D721Med (cell line): Measurements from ENCODE around the gene TEX51.

Experiments
- DNase-seq: peaks from one replicate; pipeline ENCODE4 v3.0.0; 2011; ENCODE audit warnings: low spot score; ENCODE audit not compliant: insufficient read length
- FAIRE-seq: peaks from 2 replicates; lab custom pipeline; 2011; peaks lifted over from hg19 to GRCh38; lab: Jason Lieb, UNC
- TF ChIP-seq, protein P1 (sequence below): IDR thresholded peaks from 2 replicates; pipeline ENCODE4 v1.5.1; 2012; ENCODE audit warnings: mild to moderate bottlenecking, control low read depth; ENCODE audit not compliant: insufficient read depth; ENCODE audit errors: missing control alignments

The TEX51 gene

DNA sequence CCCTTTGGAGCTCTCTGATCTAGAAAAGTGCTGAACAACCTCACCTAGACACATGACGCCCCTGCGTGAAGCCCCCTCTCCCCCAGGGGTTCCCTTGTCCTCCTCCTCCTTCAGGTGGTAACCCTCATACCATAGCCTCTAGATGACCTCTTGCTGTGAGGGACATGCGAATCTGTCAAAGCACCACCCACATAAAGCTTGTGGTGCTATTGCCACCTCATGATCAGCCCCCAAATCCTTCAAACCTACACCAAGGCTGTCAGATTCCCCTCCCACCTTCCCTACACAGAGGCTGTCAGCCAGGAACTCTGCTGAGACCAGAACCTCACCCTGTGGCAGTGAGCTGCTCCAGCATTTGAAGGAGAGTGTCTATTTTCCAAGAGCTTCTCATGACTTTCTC lies 43.1 kb upstream of the TEX51 start:
- TF ChIP-seq, protein P1, sequence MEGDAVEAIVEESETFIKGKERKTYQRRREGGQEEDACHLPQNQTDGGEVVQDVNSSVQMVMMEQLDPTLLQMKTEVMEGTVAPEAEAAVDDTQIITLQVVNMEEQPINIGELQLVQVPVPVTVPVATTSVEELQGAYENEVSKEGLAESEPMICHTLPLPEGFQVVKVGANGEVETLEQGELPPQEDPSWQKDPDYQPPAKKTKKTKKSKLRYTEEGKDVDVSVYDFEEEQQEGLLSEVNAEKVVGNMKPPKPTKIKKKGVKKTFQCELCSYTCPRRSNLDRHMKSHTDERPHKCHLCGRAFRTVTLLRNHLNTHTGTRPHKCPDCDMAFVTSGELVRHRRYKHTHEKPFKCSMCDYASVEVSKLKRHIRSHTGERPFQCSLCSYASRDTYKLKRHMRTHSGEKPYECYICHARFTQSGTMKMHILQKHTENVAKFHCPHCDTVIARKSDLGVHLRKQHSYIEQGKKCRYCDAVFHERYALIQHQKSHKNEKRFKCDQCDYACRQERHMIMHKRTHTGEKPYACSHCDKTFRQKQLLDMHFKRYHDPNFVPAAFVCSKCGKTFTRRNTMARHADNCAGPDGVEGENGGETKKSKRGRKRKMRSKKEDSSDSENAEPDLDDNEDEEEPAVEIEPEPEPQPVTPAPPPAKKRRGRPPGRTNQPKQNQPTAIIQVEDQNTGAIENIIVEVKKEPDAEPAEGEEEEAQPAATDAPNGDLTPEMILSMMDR: no peak
- FAIRE-seq (no peak), DNase-seq (no peak)

DNA sequence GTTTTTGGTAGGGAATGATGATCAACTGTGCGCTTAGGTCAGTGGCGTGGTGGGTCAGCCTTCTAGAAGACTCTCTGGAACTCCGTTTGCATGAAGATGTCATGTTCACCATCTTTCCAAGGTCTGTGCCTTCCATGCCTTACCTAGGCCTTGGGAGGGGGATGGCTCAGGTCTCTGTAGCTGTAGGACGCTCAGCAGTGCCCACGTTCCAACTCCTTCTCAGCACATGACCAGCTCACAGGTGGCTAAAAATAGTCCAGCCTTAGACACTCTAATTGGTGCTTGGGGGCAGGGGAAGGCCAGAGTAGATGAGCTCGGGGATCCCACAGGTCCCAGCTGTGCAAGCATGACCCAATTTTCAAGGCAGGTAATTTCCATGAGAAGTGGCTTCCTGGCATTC lies 42.3 kb upstream of the TEX51 start:
- TF ChIP-seq, protein P1: no peak
- DNase-seq (no peak), FAIRE-seq (no peak)

DNA sequence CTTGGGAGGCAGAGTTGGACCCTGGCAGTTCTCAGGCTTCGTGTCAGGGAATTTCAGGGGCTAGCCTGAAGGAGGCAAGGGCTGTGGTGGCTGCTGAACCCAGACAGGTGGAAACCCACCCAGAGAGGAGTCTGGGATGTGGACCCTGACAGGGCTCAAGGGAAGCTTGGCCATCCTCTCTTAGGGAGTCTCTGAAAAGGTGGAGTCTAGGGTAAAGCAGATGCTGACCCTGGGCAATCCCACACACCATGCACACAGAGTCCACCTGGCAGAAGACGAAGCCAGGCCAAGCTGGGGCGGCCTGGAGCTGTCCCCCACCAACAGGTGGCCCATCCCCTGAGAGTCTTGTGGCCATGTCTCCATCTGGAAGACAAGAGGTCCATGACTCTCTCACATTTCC lies 41.2 kb upstream of the TEX51 start:
- TF ChIP-seq, protein P1: no peak
- no peak for FAIRE-seq

DNA sequence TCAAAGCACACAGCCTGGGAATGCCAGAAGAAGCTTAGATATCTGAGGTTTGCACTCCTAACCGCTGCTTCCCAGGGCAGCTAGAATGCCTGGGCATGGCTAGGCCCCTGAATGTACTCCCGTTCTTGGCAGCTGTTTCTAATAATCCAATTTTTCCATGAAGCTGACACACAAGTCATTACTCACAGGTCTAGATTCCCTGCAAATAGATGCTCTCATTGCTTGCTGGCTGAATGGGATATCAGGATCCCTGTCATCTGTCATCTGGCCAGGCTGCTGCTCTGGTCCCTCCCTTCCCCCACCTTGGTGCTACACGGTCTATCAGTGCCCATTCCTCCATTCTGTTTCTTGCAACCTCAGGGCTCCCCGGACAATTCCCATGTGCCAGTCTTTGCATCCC lies 40.7 kb upstream of the TEX51 start:
- no peak for FAIRE-seq
- TF ChIP-seq, protein P1: no peak
- no peak for DNase-seq

More for the DNA sequence above, 41.2 kb upstream of the TEX51 start:
- DNase-seq: no peak

DNA sequence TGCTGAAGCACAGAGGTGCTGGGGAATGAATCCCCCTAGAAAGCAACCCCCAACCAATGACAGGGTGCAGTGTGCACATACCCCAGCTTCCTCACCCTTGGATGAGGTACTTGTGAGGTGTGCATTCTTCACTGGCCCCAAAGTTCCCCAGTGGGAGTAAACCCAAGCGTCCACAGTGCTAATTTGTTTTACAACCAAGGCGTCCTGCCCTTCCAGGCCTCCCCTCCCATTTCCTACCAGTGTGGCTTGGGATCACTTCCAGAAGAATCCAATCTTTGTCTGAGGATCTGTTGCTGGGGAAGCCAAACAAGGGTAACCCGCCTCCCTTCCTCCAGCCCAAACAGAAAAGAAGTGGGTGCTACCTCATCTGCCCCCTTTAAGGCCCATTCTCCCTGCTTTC lies 40.3 kb upstream of the TEX51 start:
- TF ChIP-seq, protein P1: no peak
- FAIRE-seq (no peak), DNase-seq (no peak)

DNA sequence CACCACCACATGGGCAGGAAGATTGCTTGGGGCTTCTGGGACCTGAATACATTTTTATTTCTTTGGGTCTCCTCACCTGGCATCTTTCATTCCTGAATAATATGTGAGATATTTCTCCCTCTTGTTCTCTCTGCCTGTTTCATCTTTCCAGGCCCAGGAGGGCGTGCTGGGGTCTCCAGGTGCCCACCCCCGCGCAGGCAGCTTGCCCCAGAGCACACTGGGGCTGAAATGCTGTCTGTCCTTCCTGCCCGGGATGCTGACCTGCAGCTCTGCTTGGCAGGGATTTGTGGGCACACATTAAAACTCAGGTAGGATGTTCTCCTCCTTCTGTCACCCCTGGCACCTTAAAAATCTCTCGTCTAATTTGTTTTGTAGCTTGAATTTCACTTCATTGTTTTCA lies 39.7 kb upstream of the TEX51 start:
- DNase-seq (no peak), FAIRE-seq (no peak)
- TF ChIP-seq, protein P1: no peak

DNA sequence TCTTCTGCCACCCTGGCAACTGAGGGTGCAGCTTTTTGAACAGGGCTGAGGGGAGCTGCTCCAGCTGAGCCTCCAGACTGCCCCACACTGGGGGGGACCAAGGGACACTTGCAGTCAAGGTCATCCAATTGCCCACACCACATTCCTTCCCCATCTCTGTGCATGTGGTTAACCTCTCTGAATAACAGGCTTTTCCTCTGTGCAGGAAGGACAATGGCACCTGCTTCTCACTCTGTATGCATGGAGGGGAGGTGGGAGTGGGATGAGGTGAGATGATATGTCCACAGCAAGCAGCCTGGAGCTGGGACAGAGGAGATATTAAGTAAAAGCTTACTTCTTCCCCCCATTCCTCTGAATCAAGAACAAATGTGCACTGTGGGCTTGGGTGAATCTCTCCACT lies 39.1 kb upstream of the TEX51 start:
- DNase-seq (no peak), FAIRE-seq (no peak)
- TF ChIP-seq, protein P1: no peak
